ENCODE results near the gene PAK4.

Gene PAK4

GRCh38 chr19:39186391-39186790 is 60.8 kb downstream of the PAK4 start:
- FAIRE-seq: no peak

DNA sequence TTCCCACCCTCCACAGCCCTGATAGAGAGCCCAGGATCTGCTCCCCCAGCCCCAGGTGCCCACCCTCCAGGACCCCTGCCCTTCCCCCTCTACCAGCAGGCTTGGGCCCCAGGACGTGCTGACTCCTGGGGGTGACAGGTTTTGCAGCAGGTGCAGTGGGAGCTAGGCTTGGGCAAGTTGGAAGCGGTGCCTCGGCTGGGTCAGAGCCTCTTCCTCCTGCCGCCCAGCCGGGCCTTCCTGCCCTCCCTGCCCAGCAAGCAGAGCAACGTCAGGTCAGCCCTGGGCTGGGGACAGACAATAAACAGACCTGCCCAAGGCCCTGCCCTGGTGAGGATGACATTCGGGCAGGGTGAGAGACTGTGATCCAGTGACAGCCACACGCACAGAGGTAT is 62.0 kb downstream of the PAK4 start:
- FAIRE-seq: no peak

GRCh38 chr19:39188960-39189359 is 63.4 kb downstream of the PAK4 start:
- FAIRE-seq: no peak

- FAIRE-seq: no peak
Observed at GRCh38 chr19:39190768-39191167, 65.2 kb downstream of the PAK4 start.

DNA sequence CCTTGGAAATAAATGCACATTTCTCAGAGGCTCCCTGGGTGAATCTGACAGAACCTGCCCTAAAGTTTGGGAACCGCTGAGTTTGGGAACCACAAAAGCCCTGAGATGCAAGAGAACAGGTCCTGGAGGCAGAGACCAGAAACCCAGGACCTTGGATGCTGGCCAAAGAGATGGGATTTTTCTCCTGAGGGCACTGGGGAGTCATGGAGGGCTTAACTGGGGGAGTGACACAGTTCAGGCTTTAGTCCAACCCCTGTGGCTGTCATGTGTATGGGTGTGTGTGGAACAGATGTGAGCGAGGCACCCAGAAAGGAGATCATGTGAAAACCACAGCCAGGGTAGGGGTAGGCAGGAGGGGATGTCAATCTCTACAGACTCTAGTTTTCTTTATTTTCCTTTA is 67.3 kb downstream of the PAK4 start:
- FAIRE-seq: no peak

DNA sequence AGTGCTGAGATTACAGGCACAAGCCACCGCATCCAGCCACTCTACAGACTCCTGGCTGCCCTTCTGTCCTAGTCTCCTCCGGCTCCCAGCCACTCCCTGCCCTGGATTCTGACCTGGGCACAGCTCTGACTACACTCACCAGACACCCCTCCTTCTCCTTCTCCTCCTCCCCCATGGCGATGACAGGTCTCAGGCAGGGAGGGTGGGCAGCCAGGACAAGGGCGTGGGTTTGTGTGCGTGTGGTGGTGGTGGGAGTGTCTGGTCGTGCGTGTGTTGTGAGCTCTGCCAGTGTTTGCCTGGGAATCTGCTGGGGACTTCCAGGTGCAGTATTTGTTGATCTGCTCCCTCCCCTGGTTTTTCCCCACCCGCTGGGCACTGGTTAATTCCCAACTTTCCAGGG is 68.2 kb downstream of the PAK4 start:
- FAIRE-seq: no peak

- FAIRE-seq: no peak
Observed at GRCh38 chr19:39194832-39195542, 69.4 kb downstream of the PAK4 start.

GRCh38 chr19:39195755-39196154 is 70.2 kb downstream of the PAK4 start:
- FAIRE-seq: no peak

DNA sequence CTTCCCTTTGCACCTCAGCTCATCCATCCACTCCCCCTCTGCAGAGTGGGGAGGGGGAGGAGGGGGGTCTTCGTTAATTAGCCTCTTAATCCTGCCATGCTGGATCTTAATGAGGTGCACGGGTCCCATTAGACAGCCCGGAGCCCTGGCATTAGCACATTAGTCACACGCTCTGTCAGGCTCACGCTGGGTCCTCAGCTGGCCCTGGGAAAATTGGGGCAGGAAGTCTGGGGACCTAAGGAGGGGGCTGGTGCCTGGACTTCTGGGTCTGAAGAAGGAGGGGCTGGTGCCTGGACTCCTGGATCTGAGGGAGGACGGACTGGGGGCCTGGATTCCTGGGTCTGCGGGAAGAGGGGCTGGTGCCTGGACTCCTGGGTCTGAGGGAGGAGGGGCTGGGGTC is 70.7 kb downstream of the PAK4 start:
- FAIRE-seq: no peak

DNA sequence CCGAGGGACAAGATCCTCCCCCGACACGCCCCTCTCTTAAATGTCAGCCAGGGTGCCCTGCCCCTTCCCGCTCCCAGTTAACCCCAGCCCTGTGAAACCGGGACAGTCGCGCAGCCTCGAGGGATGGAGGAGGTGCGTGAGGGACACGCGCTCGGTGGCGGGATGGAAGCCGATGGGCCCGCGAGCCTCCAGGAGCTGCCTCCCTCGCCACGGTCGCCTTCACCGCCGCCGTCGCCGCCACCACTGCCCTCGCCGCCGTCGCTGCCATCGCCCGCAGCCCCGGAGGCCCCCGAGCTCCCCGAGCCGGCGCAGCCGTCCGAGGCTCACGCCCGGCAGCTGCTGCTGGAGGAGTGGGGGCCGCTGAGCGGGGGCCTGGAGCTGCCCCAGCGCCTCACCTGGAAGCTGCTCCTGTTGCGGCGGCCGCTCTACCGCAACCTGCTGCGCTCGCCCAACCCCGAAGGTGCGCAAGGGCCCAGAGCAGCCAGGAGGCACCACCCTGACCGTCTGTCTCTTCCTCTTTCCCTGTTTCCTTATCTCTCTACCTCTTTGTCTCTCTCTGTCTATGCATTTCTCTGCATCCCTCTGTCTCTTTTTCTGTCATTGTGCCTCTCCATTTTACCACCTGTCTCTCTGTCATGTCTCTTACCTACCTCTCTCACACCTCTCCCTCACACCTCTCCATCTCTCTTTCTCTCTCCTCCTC is 71.4 kb downstream of the PAK4 start, which contains the start of gene NCCRP1:
Gene NCCRP1 (plus strand): TSS at position 105 of the 703 bp plus-strand sequence. CDS start 19 bp downstream, at position 124.
- FAIRE-seq: no peak

- no peak for FAIRE-seq
Observed at GRCh38 chr19:39197808-39198207, 72.2 kb downstream of the PAK4 start.

DNA sequence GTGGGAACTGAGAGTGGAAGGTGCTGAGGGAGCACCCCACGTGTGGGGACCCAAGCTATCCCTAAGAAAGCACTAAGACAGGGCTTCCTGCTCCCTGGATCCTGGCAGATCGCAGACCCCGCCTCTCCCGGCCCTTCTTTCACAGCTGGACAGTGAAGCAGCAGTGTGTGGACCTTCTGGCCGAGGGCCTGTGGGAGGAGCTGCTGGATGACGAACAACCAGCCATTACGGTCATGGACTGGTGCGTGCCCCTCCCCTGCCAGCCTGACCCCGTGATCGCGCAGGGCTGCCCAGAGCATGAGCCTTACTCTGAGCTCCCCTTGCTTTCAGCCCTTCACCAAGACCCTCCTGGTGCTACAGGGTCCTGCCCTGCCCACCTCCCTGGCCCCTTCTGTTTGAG is 73.4 kb downstream of the PAK4 start:
- no peak for FAIRE-seq

DNA sequence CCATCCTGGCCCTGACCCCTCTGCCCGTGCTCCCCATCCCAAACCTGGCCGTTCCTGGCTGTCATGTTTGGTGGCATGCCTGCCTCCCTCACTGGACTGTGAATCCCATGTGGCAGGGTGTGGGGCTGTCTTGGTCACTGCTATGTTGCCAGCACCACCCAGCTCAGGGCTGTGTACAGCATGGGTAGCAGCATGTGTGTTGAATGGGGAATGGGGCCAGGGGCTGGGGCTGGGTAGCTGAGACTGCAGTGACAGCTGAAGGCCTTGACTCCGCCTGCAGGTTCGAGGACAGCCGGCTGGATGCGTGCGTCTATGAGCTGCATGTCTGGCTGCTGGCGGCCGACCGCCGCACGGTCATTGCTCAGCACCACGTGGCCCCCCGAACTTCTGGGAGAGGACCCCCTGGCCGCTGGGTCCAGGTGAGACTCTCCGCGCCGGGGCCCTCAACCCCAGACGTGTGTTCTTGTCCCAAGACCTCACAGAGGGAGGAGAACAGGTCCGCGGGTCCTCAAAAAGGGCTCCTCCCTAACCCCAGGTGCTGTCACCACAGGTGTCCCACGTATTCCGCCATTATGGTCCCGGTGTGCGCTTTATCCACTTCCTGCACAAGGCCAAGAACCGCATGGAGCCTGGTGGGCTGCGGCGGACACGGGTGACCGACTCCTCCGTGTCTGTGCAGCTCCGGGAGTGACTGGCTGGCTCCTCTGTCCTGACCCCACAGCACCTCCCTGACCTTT is 74.6 kb downstream of the PAK4 start:
- no peak for FAIRE-seq

GRCh38 chr19:39200803-39201115 is 75.2 kb downstream of the PAK4 start:
- FAIRE-seq: no peak

- FAIRE-seq: no peak
Observed at GRCh38 chr19:39202998-39203355, 77.4 kb downstream of the PAK4 start.

DNA sequence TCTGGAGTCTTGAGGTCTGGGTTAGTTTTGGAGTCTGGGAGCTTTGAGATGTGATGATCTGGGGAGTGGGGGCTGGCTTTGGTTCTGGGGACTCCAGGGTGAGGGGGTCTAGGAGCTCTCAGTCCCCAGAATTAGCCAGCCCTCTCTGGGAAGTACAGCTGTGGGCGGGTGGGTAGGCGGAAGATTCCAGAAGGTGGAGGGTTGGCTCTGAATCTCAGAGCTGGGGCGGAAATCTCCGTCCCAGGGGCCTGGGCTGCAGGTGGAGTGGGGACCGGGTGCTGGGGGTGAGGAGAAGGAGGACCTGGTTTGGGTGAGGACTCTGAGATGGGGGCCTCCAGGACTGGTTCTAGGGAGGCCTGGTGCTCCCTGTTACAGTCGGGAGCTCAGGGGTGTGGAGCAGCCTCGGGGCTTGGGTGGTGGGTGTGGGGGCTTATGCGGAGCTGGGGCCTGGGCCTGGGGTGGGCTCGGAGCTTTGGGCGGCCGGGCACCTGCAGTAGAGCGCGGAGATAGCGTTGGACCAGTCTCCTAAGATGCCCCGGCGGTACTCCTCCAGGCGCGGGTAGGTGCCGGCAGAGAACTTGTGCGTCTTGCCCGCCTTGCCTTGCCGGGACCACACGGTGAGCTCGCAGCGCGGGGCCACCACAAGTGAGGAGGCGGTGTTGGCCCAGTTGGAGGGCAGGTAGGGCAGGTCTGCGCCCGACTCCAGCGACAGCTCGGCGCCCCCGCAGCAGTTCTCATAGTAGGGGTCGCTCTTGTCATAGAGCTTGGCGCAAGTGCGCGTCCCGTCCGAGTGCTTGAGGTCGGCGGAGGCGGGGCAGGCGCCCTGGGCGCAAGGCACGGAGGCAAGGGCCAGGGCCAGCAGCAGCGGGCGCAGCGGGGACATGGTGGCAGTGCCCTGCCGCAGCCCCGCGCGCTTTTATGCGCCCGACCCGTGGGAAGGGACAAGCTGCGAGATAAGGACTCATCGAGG is 78.1 kb downstream of the PAK4 start, which contains the start of gene SYCN:
Gene SYCN (minus strand): TSS at position 892 of the 970 bp plus-strand sequence. CDS start 9 bp downstream, at position 883.
- no peak for FAIRE-seq

DNA sequence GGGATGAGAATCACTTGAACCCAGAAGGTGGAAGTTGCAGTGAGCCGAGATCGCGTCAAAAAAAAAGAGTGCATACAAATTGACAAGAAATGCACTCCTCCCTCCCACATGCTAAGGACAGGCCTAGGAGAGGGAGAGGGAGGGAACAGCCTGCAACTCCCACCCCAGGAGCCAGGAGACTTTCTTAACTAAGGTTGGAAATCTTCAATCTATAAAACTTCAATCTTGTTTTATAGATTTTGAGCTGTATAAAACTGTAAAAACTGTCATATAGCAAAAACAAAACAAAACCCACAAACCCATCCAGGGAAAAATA is 79.8 kb downstream of the PAK4 start:
- FAIRE-seq: no peak

- no peak for FAIRE-seq
Observed at GRCh38 chr19:39206122-39206521, 80.5 kb downstream of the PAK4 start.

- no peak for FAIRE-seq
Observed at GRCh38 chr19:39207293-39207836, 81.8 kb downstream of the PAK4 start.

- FAIRE-seq: no peak
Observed at GRCh38 chr19:39208175-39208795, 82.7 kb downstream of the PAK4 start.

- FAIRE-seq: no peak
Observed at GRCh38 chr19:39209196-39209595, 83.6 kb downstream of the PAK4 start.

GRCh38 chr19:39211731-39212374 is 86.3 kb downstream of the PAK4 start:
- no peak for FAIRE-seq
